CD4-positive, alpha-beta T cell treated with Interleukin-2 at 100 ng/mL for 4 hours (primary cell): Measurements from ENCODE around the gene ANKRD29.

Source experiments
- DNase-seq: peaks from one replicate; pipeline ENCODE4 v3.0.0-alpha.2; 2020; ENCODE audit warnings: low spot score

ANKRD29 gene

GRCh38 chr18:23684515-23685197 lies 21.9 kb upstream of the ANKRD29 start:
- DNase-seq: no peak

- DNase-seq: no peak
Observed at GRCh38 chr18:23683671-23684070, 21.0 kb upstream of the ANKRD29 start.

GRCh38 chr18:23683155-23683554 lies 20.4 kb upstream of the ANKRD29 start:
- DNase-seq: no peak

GRCh38 chr18:23682472-23682871 lies 19.8 kb upstream of the ANKRD29 start:
- DNase-seq: no peak

- no peak for DNase-seq
Observed at GRCh38 chr18:23682045-23682444, 19.3 kb upstream of the ANKRD29 start.

GRCh38 chr18:23675896-23676295 lies 13.2 kb upstream of the ANKRD29 start:
- DNase-seq: no peak

GRCh38 chr18:23675236-23675635 lies 12.5 kb upstream of the ANKRD29 start:
- no peak for DNase-seq

- no peak for DNase-seq
Observed at GRCh38 chr18:23673725-23674124, 11.0 kb upstream of the ANKRD29 start.

GRCh38 chr18:23671564-23671963 lies 8.9 kb upstream of the ANKRD29 start:
- DNase-seq: no peak

GRCh38 chr18:23669804-23670405 lies 7.2 kb upstream of the ANKRD29 start:
- DNase-seq: no peak

GRCh38 chr18:23669202-23669766 lies 6.6 kb upstream of the ANKRD29 start:
- DNase-seq: no peak

- no peak for DNase-seq
Observed at GRCh38 chr18:23668731-23669130, 6.0 kb upstream of the ANKRD29 start.

GRCh38 chr18:23667114-23667513 lies 4.4 kb upstream of the ANKRD29 start:
- no peak for DNase-seq

GRCh38 chr18:23664674-23665073 lies 2.0 kb upstream of the ANKRD29 start:
- no peak for DNase-seq

- DNase-seq: no peak
Observed at GRCh38 chr18:23661735-23662308, 889 bp downstream of the ANKRD29 start.

GRCh38 chr18:23658285-23658684 lies 4.4 kb downstream of the ANKRD29 start:
- no peak for DNase-seq

GRCh38 chr18:23652232-23652631 lies 10.5 kb downstream of the ANKRD29 start:
- DNase-seq: no peak

- no peak for DNase-seq
Observed at GRCh38 chr18:23650968-23651927, 11.5 kb downstream of the ANKRD29 start.

GRCh38 chr18:23648940-23649607 lies 13.6 kb downstream of the ANKRD29 start:
- no peak for DNase-seq

GRCh38 chr18:23648456-23648855 lies 14.3 kb downstream of the ANKRD29 start:
- DNase-seq: no peak

- DNase-seq: no peak
Observed at GRCh38 chr18:23646282-23646681, 16.4 kb downstream of the ANKRD29 start.
